SK-N-MC (cell line): ENCODE results near the gene EOMES.

ENCODE experiments used
- DNase-seq: peaks from one replicate; pipeline ENCODE4 v3.0.0-alpha.2; 2011; ENCODE audit warnings: low read depth, low spot score
- H3K27ac ChIP-seq: fragments of 200-600 bp; sonication (generic); 2 replicates; pipeline ENCODE4 v1.5.1; 2016; ENCODE audit warnings: mixed run types
- H3K36me3 ChIP-seq: fragments of 200-600 bp; sonication (generic); 2 replicates; pipeline ENCODE4 v1.6.1; 2017; ENCODE audit warnings: antibody characterized with exemption, low read length, mixed read lengths; ENCODE audit not compliant: insufficient read depth
- H3K4me3 ChIP-seq: fragments of 200-600 bp; sonication (generic); 2 replicates; pipeline ENCODE4 v1.5.1; 2016
- H3K9ac ChIP-seq: fragments of 200-600 bp; sonication (generic); 2 replicates; pipeline ENCODE4 v1.8.0; 2017; ENCODE audit warnings: mixed run types, mixed read lengths; ENCODE audit not compliant: insufficient read length
- H3K9me3 ChIP-seq: fragments of 200-600 bp; sonication (generic); 2 replicates; pipeline ENCODE4 v1.6.1; 2017; ENCODE audit warnings: low read depth, mild to moderate bottlenecking, antibody characterized with exemption, low read length, moderate library complexity, mixed read lengths
- EZH2 ChIP-seq: fragments of 200-600 bp; sonication (generic); IDR thresholded peaks from one replicate; pipeline ENCODE4 v1.6.1; 2017; ENCODE audit warnings: antibody characterized with exemption
- FOXP2 ChIP-seq: optimal IDR thresholded peaks from 2 replicates; pipeline ENCODE3; 2011; ENCODE audit warnings: mild to moderate bottlenecking, moderate library complexity; ENCODE audit not compliant: insufficient read depth; ENCODE audit errors: extremely low read length, control extremely low read depth
- POLR2AphosphoS5 ChIP-seq: IDR thresholded peaks from 2 replicates; pipeline ENCODE4 v1.6.1; 2012; ENCODE audit warnings: mild to moderate bottlenecking, low read depth, low read length, borderline replicate concordance

EOMES gene

DNA sequence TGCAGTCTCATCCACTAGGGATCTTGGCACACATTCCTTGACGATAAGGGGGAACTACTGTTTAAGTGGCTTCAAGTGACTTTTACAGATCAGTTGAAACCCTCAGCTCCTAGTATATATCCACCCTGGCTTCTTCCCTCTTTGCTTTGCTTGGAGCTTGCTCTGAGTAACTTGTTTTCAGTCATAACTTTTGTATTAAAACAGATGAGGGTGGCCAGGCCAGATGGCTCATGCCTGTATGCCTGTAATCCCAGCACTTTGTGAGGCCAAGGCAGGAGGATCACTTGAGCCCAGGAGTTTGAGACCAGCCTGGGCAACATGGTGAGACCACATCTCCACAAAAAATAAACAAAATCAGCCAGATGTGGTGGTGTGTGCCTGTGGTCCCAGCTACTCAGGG is 42.4 kb downstream of the EOMES start:
- no peak overlapping the region for H3K9ac ChIP-seq
- no peak overlapping the region for H3K27ac ChIP-seq
- no peak overlapping the region for H3K4me3 ChIP-seq
- no peaks in the 10 kb centered on the region for H3K9me3 ChIP-seq
- no peak for DNase-seq
- TF ChIP-seq POLR2AphosphoS5 (no peak), EZH2 (no peak), FOXP2 (no peak)
- no peaks in the 10 kb centered on the region for H3K36me3 ChIP-seq

DNA sequence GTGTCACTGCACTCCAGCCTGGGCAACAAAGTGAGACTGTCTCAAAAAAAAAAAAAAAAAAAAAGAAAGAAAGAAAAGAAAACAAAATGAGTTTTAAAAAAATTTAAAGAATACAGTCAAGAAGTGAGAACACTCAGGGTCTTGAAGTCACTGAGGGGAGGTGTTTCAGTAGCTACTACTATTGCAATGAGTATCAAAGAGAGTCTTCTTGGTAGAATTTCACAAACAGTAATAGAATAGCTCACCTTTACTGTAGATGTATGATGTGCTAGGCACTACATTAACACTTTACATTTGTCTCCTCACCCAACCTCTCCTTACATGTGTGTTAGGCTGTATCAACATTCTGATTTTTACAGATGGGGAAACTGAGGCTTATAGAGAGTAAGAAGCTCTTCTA is 43.9 kb downstream of the EOMES start:
- Histone ChIP-seq H3K27ac (no peak overlapping the region), H3K4me3 (no peak overlapping the region), H3K36me3 (no peaks in the 10 kb centered on the region), H3K9ac (no peak overlapping the region), H3K9me3 (no peaks in the 10 kb centered on the region)
- TF ChIP-seq EZH2 (no peak), POLR2AphosphoS5 (no peak), FOXP2 (no peak)
- no peak for DNase-seq

DNA sequence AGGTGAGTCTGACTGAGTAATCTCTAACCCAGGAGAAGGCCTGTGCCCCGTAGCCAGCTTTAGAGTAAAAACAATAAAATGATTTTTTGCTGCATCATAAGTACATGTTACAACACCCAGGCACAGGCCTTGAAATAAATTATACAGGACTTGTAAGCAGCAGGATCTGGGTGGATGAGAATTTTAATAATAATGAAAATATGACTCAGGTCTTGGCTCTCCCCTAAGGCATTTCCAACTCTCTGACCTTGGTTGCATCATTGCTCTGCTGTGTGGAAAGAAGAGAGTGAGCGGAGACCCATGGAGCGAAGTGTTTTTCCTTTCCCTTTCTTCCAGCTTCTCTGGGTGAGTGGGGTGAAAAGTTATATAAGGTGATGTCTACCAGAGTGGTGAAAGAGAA is 44.6 kb downstream of the EOMES start:
- no peak for DNase-seq
- Histone ChIP-seq H3K9ac (no peak overlapping the region), H3K4me3 (no peak overlapping the region), H3K36me3 (no peaks in the 10 kb centered on the region), H3K27ac (no peak overlapping the region), H3K9me3 (no peaks in the 10 kb centered on the region)
- TF ChIP-seq EZH2 (no peak), POLR2AphosphoS5 (no peak), FOXP2 (no peak)

GRCh38 chr3:27675287-27675686 is 46.8 kb downstream of the EOMES start:
- H3K27ac ChIP-seq: no peak overlapping the region
- H3K36me3 ChIP-seq: no peaks in the 10 kb centered on the region
- H3K9me3 ChIP-seq: no peaks in the 10 kb centered on the region
- no peak overlapping the region for H3K4me3 ChIP-seq
- peak; percentile 56 for DNase-seq
- no peak for TF ChIP-seq FOXP2
- TF ChIP-seq POLR2AphosphoS5: no peak; the same call in 1 of the 2 replicates
- TF ChIP-seq EZH2: no peak
- no peak overlapping the region for H3K9ac ChIP-seq

GRCh38 chr3:27673701-27674100 is 48.4 kb downstream of the EOMES start:
- H3K36me3 ChIP-seq: no peaks in the 10 kb centered on the region
- H3K27ac ChIP-seq: no peak overlapping the region
- no peak overlapping the region for H3K9ac ChIP-seq
- H3K9me3 ChIP-seq: no peaks in the 10 kb centered on the region
- H3K4me3 ChIP-seq: no peak overlapping the region
- no peak for TF ChIP-seq POLR2AphosphoS5
- no peak for TF ChIP-seq EZH2
- no peak for TF ChIP-seq FOXP2
- no peak for DNase-seq

GRCh38 chr3:27671101-27671500 is 51.0 kb downstream of the EOMES start:
- H3K36me3 ChIP-seq: no peaks in the 10 kb centered on the region
- H3K27ac ChIP-seq: no peak overlapping the region
- H3K4me3 ChIP-seq: no peak overlapping the region
- TF ChIP-seq FOXP2: no peak
- no peak for TF ChIP-seq EZH2
- no peak for TF ChIP-seq POLR2AphosphoS5
- H3K9me3 ChIP-seq: no peaks in the 10 kb centered on the region
- no peak for DNase-seq
- no peak overlapping the region for H3K9ac ChIP-seq

DNA sequence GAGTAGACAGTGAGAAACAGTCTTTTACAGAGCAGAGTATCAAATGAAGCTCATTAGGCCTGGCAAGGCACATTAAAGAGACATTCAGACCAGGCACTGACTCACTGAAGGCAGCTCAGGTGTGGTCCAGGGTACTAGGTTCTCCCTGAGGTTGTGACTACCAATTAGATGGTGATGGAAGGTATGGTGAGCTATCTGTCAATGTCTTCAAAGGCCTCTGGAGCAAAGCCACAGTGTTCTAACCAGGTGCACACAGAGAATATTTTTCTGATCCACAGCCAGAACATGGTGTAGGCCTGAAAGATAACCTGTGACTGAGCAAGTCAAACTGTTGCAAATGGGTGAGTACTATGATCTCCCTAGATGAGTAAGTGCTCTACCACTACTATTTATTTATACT is 51.5 kb downstream of the EOMES start:
- TF ChIP-seq POLR2AphosphoS5 (no peak), EZH2 (no peak), FOXP2 (no peak)
- DNase-seq: no peak
- Histone ChIP-seq H3K9me3 (no peaks in the 10 kb centered on the region), H3K9ac (no peak overlapping the region), H3K36me3 (no peaks in the 10 kb centered on the region), H3K27ac (no peak overlapping the region), H3K4me3 (no peak overlapping the region)

GRCh38 chr3:27669591-27669990 is 52.5 kb downstream of the EOMES start:
- Histone ChIP-seq H3K36me3 (no peaks in the 10 kb centered on the region), H3K9ac (no peak overlapping the region), H3K9me3 (no peaks in the 10 kb centered on the region), H3K27ac (no peak overlapping the region), H3K4me3 (no peak overlapping the region)
- TF ChIP-seq POLR2AphosphoS5 (no peak), EZH2 (no peak), FOXP2 (no peak)
- no peak for DNase-seq

DNA sequence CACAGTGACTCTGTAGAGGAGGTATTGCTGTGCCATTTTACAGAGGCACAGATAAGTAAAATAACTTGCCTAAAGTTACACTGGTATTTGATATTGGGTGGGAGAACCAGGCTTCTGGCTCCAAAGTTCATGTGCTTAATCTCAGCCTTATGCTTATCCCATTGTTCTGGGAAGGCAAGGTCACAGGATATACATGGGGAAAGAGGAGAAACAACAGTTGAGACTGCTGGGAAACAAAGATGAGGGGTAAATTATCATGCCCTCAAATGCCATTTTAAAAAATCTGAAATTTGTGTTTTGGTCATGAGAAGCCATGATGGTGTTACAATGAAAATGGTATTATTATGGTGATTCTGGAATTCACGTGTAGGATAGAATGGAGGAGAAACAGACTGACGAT is 54.4 kb downstream of the EOMES start:
- Histone ChIP-seq H3K36me3 (no peaks in the 10 kb centered on the region), H3K4me3 (no peak overlapping the region), H3K27ac (no peak overlapping the region), H3K9ac (no peak overlapping the region), H3K9me3 (no peaks in the 10 kb centered on the region)
- TF ChIP-seq EZH2 (no peak), FOXP2 (no peak), POLR2AphosphoS5 (no peak)
- no peak for DNase-seq

DNA sequence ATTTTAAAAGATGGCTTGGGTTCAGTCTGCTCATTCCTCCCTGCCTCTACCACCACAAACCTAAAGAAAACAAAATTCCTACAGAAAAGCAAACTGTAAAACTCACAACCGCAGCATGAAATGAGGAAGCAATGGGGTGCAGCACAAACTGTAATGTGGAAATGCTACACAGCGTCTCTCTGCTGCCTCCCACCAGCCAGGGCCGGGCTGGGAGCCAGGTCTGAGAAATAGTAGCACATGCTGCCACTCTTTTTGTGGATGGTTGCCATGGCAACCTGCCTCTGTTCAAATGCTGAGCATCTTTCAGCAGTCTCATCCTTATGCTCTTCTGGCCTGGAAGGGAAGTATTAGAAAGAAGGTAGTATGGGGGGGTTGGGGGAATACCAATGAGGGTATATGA is 55.4 kb downstream of the EOMES start:
- H3K36me3 ChIP-seq: no peaks in the 10 kb centered on the region
- DNase-seq: no peak
- no peaks in the 10 kb centered on the region for H3K9me3 ChIP-seq
- H3K27ac ChIP-seq: no peak overlapping the region
- TF ChIP-seq FOXP2 (no peak), EZH2 (no peak), POLR2AphosphoS5 (no peak)
- H3K9ac ChIP-seq: no peak overlapping the region
- H3K4me3 ChIP-seq: no peak overlapping the region
